ENCODE data around the gene AKR1D1. TPM values are rescaled to one million over a fixed set of nuclear protein-coding genes. Genes with fewer than 3 reads are reported as not detected.

AKR1D1 gene
- total and polyA plus RNA-seq, 2 of the 13 experiments (the other 11 are each of a cell fraction or from before 2014, with no cell fraction given): 6.9 to 37.0 TPM

DNA sequence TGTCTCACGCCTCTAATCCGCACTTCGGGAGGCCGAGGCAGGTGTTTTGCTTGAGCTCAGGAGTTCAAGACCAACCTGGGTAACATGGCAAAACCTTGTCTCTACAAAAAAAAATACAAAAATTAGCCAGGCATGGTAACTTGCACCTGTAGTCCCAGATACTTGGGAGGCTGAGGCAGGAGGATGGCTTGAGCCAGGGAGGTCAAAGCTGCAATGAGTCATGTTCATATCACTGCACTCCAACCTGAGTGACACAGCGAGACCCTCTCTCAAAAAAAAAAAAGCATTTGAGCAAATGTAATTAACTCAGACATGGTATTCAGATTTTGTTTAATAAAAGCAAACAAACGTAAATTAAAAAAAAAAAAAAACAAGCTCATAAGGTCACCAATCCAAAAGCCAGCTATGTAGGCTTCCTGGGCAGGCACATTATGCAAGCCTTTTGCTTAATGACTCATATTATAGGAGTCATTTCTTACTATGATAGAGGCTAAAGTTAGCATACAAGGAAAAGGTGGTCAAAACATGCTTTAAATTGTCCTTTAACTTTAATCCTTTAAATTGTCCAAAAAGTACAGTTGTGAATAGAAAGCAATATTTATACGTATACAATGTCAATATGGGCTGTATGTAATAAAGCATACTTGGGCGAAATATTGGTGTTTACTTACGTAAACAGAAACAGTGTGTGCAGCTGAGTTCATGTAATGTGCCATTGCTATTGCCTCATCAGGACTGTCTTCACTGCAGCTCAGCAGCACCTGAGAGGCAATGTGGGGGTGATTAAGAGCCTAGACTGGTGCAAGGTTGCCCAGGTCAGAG is 13.0 kb downstream of the AKR1D1 start (continued):
- TF ChIP-seq, protein P1, sequence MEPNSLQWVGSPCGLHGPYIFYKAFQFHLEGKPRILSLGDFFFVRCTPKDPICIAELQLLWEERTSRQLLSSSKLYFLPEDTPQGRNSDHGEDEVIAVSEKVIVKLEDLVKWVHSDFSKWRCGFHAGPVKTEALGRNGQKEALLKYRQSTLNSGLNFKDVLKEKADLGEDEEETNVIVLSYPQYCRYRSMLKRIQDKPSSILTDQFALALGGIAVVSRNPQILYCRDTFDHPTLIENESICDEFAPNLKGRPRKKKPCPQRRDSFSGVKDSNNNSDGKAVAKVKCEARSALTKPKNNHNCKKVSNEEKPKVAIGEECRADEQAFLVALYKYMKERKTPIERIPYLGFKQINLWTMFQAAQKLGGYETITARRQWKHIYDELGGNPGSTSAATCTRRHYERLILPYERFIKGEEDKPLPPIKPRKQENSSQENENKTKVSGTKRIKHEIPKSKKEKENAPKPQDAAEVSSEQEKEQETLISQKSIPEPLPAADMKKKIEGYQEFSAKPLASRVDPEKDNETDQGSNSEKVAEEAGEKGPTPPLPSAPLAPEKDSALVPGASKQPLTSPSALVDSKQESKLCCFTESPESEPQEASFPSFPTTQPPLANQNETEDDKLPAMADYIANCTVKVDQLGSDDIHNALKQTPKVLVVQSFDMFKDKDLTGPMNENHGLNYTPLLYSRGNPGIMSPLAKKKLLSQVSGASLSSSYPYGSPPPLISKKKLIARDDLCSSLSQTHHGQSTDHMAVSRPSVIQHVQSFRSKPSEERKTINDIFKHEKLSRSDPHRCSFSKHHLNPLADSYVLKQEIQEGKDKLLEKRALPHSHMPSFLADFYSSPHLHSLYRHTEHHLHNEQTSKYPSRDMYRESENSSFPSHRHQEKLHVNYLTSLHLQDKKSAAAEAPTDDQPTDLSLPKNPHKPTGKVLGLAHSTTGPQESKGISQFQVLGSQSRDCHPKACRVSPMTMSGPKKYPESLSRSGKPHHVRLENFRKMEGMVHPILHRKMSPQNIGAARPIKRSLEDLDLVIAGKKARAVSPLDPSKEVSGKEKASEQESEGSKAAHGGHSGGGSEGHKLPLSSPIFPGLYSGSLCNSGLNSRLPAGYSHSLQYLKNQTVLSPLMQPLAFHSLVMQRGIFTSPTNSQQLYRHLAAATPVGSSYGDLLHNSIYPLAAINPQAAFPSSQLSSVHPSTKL (CRISPR knock-in tag; IDR thresholded peaks at IDR 0.05): peak; percentile 94
- TF ChIP-seq NR2F1 (CRISPR knock-in tag; IDR thresholded peaks at IDR 0.05) (peak; percentile 41 to 78; a peak in 3 of 4 replicates), ZNF256 (CRISPR knock-in tag; conservative IDR thresholded peaks at IDR 0.05) (no peak), RXRA (CRISPR knock-in tag; IDR thresholded peaks at IDR 0.05) (peak; percentile 60; the same call in 1 of the 2 replicates), SOX13 (IDR thresholded peaks at IDR 0.05) (no peak), SOX13 (CRISPR knock-in tag; conservative IDR thresholded peaks at IDR 0.05 in 1 of 2, IDR thresholded peaks at IDR 0.05 in 1 of 2) (peak in 1 of 2 experiments; percentile 79; a peak in 2 of 4 replicates), MXD4 (CRISPR knock-in tag; IDR thresholded peaks at IDR 0.05) (no peak), SSRP1 (CRISPR knock-in tag; IDR thresholded peaks at IDR 0.05) (no peak), CREB1 (IDR thresholded peaks at IDR 0.05) (no peak), CREB1 (CRISPR knock-in tag; IDR thresholded peaks at IDR 0.05) (peak; percentile 55; the same call in 1 of the 2 replicates), RXRB (CRISPR knock-in tag; IDR thresholded peaks at IDR 0.05; ENCODE audit: borderline replicate concordance) (peak; percentile 60), MIER3 (CRISPR knock-in tag; IDR thresholded peaks at IDR 0.05; ENCODE audit: borderline replicate concordance) (peak; percentile 76; the same call in 1 of the 2 replicates), ZFP36L1 (CRISPR knock-in tag; IDR thresholded peaks at IDR 0.05) (no peak), ZSCAN22 (CRISPR knock-in tag; IDR thresholded peaks at IDR 0.05) (no peak), TCF12 (IDR thresholded peaks at IDR 0.05) (no peak), TCF12 (CRISPR knock-in tag; IDR thresholded peaks at IDR 0.05) (no peak), ZKSCAN5 (CRISPR knock-in tag; IDR thresholded peaks at IDR 0.05) (no peak), MIXL1 (CRISPR knock-in tag; IDR thresholded peaks at IDR 0.05) (0 out of 2 replicates have a peak, but pooled peaks have one; percentile 15), SNAPC2 (CRISPR knock-in tag; IDR thresholded peaks at IDR 0.05) (no peak), FOXO1 (CRISPR knock-in tag; IDR thresholded peaks at IDR 0.05) (peak; percentile 58; the same call in 1 of the 2 replicates), ZNF34 (CRISPR knock-in tag; IDR thresholded peaks at IDR 0.05; ENCODE audit: borderline replicate concordance) (no peak), KAT8 (CRISPR knock-in tag; IDR thresholded peaks at IDR 0.05) (peak; percentile 63; the same call in 1 of the 2 replicates), ISL2 (CRISPR knock-in tag; IDR thresholded peaks at IDR 0.05) (0 out of 2 replicates have a peak, but pooled peaks have one; percentile 56)
- TF ChIP-seq, protein P2, sequence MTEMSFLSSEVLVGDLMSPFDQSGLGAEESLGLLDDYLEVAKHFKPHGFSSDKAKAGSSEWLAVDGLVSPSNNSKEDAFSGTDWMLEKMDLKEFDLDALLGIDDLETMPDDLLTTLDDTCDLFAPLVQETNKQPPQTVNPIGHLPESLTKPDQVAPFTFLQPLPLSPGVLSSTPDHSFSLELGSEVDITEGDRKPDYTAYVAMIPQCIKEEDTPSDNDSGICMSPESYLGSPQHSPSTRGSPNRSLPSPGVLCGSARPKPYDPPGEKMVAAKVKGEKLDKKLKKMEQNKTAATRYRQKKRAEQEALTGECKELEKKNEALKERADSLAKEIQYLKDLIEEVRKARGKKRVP (CRISPR knock-in tag; IDR thresholded peaks at IDR 0.05): peak in 1 of 2 experiments; percentile 99; a peak in 2 of 4 replicates
- TF ChIP-seq, protein P3, sequence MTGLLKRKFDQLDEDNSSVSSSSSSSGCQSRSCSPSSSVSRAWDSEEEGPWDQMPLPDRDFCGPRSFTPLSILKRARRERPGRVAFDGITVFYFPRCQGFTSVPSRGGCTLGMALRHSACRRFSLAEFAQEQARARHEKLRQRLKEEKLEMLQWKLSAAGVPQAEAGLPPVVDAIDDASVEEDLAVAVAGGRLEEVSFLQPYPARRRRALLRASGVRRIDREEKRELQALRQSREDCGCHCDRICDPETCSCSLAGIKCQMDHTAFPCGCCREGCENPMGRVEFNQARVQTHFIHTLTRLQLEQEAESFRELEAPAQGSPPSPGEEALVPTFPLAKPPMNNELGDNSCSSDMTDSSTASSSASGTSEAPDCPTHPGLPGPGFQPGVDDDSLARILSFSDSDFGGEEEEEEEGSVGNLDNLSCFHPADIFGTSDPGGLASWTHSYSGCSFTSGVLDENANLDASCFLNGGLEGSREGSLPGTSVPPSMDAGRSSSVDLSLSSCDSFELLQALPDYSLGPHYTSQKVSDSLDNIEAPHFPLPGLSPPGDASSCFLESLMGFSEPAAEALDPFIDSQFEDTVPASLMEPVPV (CRISPR knock-in tag; IDR thresholded peaks at IDR 0.05): no peak

Measured in HepG2 (cell line).